ENCODE results near the gene MROH2A.

GRCh38 chr2:233824373-233824772 is 46.2 kb downstream of the MROH2A start:
- no peak for TF ChIP-seq CTCF (IDR thresholded peaks at IDR 0.05)
- TF ChIP-seq POLR2A (IDR thresholded peaks at IDR 0.05; ENCODE audit: low read depth) = no peak
- no peak for TF ChIP-seq EP300 (IDR thresholded peaks at IDR 0.05)
